GM13976 (cell line): ENCODE data around the gene EPS8.

ENCODE experiments used
- DNase-seq: peaks from one replicate; pipeline ENCODE4 v3.0.0; 2012; ENCODE audit warnings: low spot score
- CTCF ChIP-seq: IDR thresholded peaks from 2 replicates; pipeline ENCODE4 v1.5.1; 2012; ENCODE audit warnings: borderline replicate concordance, mild to moderate bottlenecking; ENCODE audit not compliant: insufficient read depth; ENCODE audit errors: extremely low read depth, missing control alignments, control extremely low read depth
- in situ Hi-C: fragments of 300-500 bp; cut with MboI; formaldehyde crosslinking; loops from one replicate; pipeline ENCODE4 v1.12.0; 2022; ENCODE audit warnings: low sequenced_read_pairs, mixed read lengths, inconsistent platforms; ENCODE audit not compliant: unreplicated experiment

The EPS8 gene

GRCh38 chr12:15651371-15651770 lies 137.8 kb downstream of the EPS8 start:
- no peak for TF ChIP-seq CTCF
- in situ Hi-C loops, result no loop called here
- no peak for DNase-seq

- no peak for TF ChIP-seq CTCF
- in situ Hi-C loops, result no loop called here
- no peak for DNase-seq
Measured at GRCh38 chr12:15650399-15651128, 138.6 kb downstream of the EPS8 start.

GRCh38 chr12:15649347-15649746 lies 139.8 kb downstream of the EPS8 start:
- in situ Hi-C loops, result no loop called here
- no peak for DNase-seq

GRCh38 chr12:15648558-15648957 lies 140.6 kb downstream of the EPS8 start:
- DNase-seq, result no peak
- in situ Hi-C loops, result no loop called here
- no peak for TF ChIP-seq CTCF

More at GRCh38 chr12:15649347-15649746, 139.8 kb downstream of the EPS8 start:
- TF ChIP-seq CTCF, result no peak

GRCh38 chr12:15646581-15646980 lies 142.6 kb downstream of the EPS8 start:
- DNase-seq, result no peak
- in situ Hi-C loops, result no loop called here
- no peak for TF ChIP-seq CTCF

- no peak for TF ChIP-seq CTCF
- DNase-seq, result no peak
- in situ Hi-C loops, result no loop called here
Measured at GRCh38 chr12:15644700-15645099, 144.5 kb downstream of the EPS8 start.
